HepG2 (cell line): ENCODE results near the gene SMAD7. TPM values are rescaled to one million over a fixed set of nuclear protein-coding genes. Genes with fewer than 3 reads are reported as not detected.

ENCODE experiments used
- ATF7-NPFF ChIP-seq: sonication (generic); formaldehyde crosslinking; IDR thresholded peaks from 2 replicates; pipeline ENCODE4 v1.8.1; 2023; ENCODE audit warnings: mild to moderate bottlenecking, low read depth, missing genetic modification reagents, moderate library complexity
- ATRX ChIP-seq: sonication (generic); formaldehyde crosslinking; IDR thresholded peaks from 2 replicates; pipeline ENCODE4 v1.4.0; 2020; ENCODE audit warnings: missing genetic modification reagents, borderline replicate concordance
- CBX5 ChIP-seq: sonication (generic); formaldehyde crosslinking; IDR thresholded peaks from 2 replicates; pipeline ENCODE4 v1.4.0; 2020; ENCODE audit warnings: missing genetic modification reagents, borderline replicate concordance
- FOSL1 ChIP-seq: sonication (generic); formaldehyde crosslinking; IDR thresholded peaks from 2 replicates; pipeline ENCODE4 v1.9.0; 2021; ENCODE audit warnings: missing genetic modification reagents, borderline replicate concordance
- HMG20A ChIP-seq: IDR thresholded peaks from 2 replicates; pipeline ENCODE4 v1.6.1; 2016; ENCODE audit warnings: borderline replicate concordance
- MAFF ChIP-seq: IDR thresholded peaks from 2 replicates; pipeline ENCODE4 v1.6.1; 2011; ENCODE audit warnings: low read depth, low read length, improper control_type of control experiment
- PHB2 ChIP-seq: fragments of 450-650 bp; IDR thresholded peaks from 2 replicates; pipeline ENCODE4 v1.6.1; 2018; ENCODE audit not compliant: partially characterized antibody
- PPARG ChIP-seq: conservative IDR thresholded peaks from 2 replicates; pipeline ENCODE4 v1.6.1; 2016; ENCODE audit warnings: missing biosample characterization, missing genetic modification reagents
- TOPORS ChIP-seq: sonication (generic); formaldehyde crosslinking; IDR thresholded peaks from 2 replicates; pipeline ENCODE4 v1.8.0; 2023; ENCODE audit warnings: mild to moderate bottlenecking, missing genetic modification reagents
- U2AF2 ChIP-seq: fragments of 200-400 bp; formaldehyde crosslinking; IDR thresholded peaks from 2 replicates; pipeline ENCODE4 v1.6.1; 2017; ENCODE audit warnings: low read depth, mild to moderate bottlenecking, low read length
- ZBTB7B ChIP-seq: sonication (generic); formaldehyde crosslinking; IDR thresholded peaks from 2 replicates; pipeline ENCODE4 v1.4.0; 2020; ENCODE audit warnings: missing genetic modification reagents
- ZFY ChIP-seq: sonication (generic); formaldehyde crosslinking; IDR thresholded peaks from 2 replicates; pipeline ENCODE4 v1.4.0; 2020; ENCODE audit warnings: missing genetic modification reagents
- ZSCAN22 ChIP-seq: sonication (generic); formaldehyde crosslinking; IDR thresholded peaks from 2 replicates; pipeline ENCODE4 v1.4.0; 2020; ENCODE audit warnings: mild to moderate bottlenecking, missing genetic modification reagents
- polyA plus RNA-seq, 8 experiments: library from polyadenylated mRNA; depleted of rRNA in 3 of 8; stranded (reverse) in 7 of 8; unstranded in 1 of 8; fragments of >200 nt; fragmentation: Illumina TruSeq in 4 of 8; extraction: Trizol in 4 of 8; gene quantifications; 2 replicates each; pipeline versions ENCODE4 v1.2.1 to v1.2.3, GENCODE V29; 2011 to 2016; ENCODE audit warnings: low read depth in 4 of 8, missing spikeins in 1 of 8, mixed read lengths in 1 of 8; ENCODE audit not compliant: insufficient read depth in 1 of 8
- total RNA-seq, 5 experiments: library from RNA; depleted of rRNA; stranded (reverse); fragments of >200 nt; fragmentation: Illumina TruSeq; extraction: Trizol; gene quantifications; 2 replicates each; pipeline ENCODE4 v1.2.3, GENCODE V29; 2016; ENCODE audit warnings: low read depth in 1 of 5
- TF ChIP-seq, protein P1 (sequence below): sonication (generic); formaldehyde crosslinking; IDR thresholded peaks from 2 replicates; pipeline ENCODE4 v1.4.0; 2020; ENCODE audit warnings: missing genetic modification reagents
- TF ChIP-seq, protein P2 (sequence below): sonication (generic); formaldehyde crosslinking; IDR thresholded peaks from 2 replicates; pipeline ENCODE4 v1.4.0; 2020; ENCODE audit warnings: mild to moderate bottlenecking, missing genetic modification reagents
- TF ChIP-seq, protein P3 (sequence below): IDR thresholded peaks from 2 replicates; pipeline ENCODE4 v1.6.1; 2012; ENCODE audit warnings: inconsistent platforms
- TF ChIP-seq, protein P4 (sequence below): sonication (generic); formaldehyde crosslinking; IDR thresholded peaks from 2 replicates; pipeline ENCODE4 v1.5.1; 2020; ENCODE audit warnings: missing genetic modification reagents, mild to moderate bottlenecking, borderline replicate concordance
- TF ChIP-seq, protein P5 (sequence below): sonication (generic); formaldehyde crosslinking; IDR thresholded peaks from 2 replicates; pipeline ENCODE4 v1.8.0; 2022; ENCODE audit warnings: missing genetic modification reagents, mild to moderate bottlenecking, borderline replicate concordance
- TF ChIP-seq, protein P6 (sequence below): sonication (generic); IDR thresholded peaks from 2 replicates; pipeline ENCODE4 v1.6.1; 2016; ENCODE audit warnings: low read depth, borderline replicate concordance
- TF ChIP-seq, protein P7 (sequence below): IDR thresholded peaks from 2 replicates; pipeline ENCODE4 v1.6.1; 2012; ENCODE audit warnings: low read depth, low read length, improper control_type of control experiment

SMAD7 gene
- total and polyA plus RNA-seq, 2 of the 13 experiments (the other 11 are each of a cell fraction or from before 2014, with no cell fraction given) = 17.4 to 24.7 TPM

DNA sequence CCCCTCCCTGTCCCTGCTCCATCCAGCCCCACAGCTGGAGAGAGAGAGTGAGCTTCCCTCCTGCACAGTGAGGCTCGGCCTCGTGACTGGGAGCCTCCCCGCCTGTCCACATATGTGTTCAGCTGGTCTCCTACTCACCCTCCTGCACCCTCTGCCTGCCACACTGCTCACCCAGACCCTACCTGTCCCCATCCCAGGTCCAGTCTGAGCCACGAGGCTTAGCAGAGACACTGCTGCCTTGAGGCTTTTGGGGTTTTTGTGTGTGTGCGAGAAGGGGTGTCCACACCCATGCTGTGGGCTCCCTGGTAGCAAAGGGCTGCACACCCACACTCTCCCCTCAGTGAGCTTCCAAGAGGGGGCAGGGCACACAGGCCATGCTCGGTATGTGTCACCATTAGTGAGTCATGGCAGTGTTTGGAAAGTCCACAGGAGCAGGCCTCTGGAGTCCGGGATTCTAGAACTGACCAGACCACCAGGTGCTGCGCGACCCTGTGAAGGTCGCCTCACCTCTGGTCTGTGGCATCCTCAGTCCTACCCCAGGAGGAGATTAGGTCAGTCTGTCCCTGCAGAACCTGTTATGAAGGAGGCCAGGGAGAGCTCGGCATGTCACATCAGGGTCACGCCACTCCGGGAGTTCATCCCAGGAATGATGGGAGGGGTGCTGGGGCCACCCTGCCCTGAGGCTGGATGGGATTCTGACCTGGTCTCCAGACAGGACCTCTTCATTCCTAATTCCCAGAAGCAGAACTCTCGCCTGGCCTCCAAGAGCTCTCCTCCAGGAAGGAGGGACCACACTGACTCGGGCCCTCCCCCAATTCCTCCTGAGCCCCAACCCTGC, 39.9 kb upstream of the SMAD7 start (continued):
- TF ChIP-seq, protein P1, sequence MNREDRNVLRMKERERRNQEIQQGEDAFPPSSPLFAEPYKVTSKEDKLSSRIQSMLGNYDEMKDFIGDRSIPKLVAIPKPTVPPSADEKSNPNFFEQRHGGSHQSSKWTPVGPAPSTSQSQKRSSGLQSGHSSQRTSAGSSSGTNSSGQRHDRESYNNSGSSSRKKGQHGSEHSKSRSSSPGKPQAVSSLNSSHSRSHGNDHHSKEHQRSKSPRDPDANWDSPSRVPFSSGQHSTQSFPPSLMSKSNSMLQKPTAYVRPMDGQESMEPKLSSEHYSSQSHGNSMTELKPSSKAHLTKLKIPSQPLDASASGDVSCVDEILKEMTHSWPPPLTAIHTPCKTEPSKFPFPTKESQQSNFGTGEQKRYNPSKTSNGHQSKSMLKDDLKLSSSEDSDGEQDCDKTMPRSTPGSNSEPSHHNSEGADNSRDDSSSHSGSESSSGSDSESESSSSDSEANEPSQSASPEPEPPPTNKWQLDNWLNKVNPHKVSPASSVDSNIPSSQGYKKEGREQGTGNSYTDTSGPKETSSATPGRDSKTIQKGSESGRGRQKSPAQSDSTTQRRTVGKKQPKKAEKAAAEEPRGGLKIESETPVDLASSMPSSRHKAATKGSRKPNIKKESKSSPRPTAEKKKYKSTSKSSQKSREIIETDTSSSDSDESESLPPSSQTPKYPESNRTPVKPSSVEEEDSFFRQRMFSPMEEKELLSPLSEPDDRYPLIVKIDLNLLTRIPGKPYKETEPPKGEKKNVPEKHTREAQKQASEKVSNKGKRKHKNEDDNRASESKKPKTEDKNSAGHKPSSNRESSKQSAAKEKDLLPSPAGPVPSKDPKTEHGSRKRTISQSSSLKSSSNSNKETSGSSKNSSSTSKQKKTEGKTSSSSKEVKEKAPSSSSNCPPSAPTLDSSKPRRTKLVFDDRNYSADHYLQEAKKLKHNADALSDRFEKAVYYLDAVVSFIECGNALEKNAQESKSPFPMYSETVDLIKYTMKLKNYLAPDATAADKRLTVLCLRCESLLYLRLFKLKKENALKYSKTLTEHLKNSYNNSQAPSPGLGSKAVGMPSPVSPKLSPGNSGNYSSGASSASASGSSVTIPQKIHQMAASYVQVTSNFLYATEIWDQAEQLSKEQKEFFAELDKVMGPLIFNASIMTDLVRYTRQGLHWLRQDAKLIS (CRISPR knock-in tag) = no peak
- TF ChIP-seq ATF7-NPFF (CRISPR knock-in tag) = peak; percentile 53; the same call in 1 of the 2 replicates
- TF ChIP-seq PHB2 = no peak
- TF ChIP-seq PPARG (CRISPR knock-in tag) = no peak
- TF ChIP-seq ZFY (CRISPR knock-in tag) = peak; percentile 59; the same call in 1 of the 2 replicates
- TF ChIP-seq ZBTB7B (CRISPR knock-in tag) = peak; percentile 80; the same call in 1 of the 2 replicates
- peak; percentile 72; the same call in 1 of the 2 replicates for TF ChIP-seq CBX5 (CRISPR knock-in tag)
- no peak for TF ChIP-seq TOPORS (CRISPR knock-in tag)
- TF ChIP-seq, protein P2, sequence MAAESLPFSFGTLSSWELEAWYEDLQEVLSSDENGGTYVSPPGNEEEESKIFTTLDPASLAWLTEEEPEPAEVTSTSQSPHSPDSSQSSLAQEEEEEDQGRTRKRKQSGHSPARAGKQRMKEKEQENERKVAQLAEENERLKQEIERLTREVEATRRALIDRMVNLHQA = no peak
- TF ChIP-seq U2AF2 = no peak
- peak; percentile 62 for TF ChIP-seq FOSL1 (CRISPR knock-in tag)
- TF ChIP-seq, protein P3, sequence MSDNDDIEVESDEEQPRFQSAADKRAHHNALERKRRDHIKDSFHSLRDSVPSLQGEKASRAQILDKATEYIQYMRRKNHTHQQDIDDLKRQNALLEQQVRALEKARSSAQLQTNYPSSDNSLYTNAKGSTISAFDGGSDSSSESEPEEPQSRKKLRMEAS = peak; percentile 26; the same call in 1 of the 2 replicates
- TF ChIP-seq HMG20A (CRISPR knock-in tag) = peak; percentile 28; the same call in 1 of the 2 replicates
- no peak for TF ChIP-seq MAFF
- TF ChIP-seq, protein P4, sequence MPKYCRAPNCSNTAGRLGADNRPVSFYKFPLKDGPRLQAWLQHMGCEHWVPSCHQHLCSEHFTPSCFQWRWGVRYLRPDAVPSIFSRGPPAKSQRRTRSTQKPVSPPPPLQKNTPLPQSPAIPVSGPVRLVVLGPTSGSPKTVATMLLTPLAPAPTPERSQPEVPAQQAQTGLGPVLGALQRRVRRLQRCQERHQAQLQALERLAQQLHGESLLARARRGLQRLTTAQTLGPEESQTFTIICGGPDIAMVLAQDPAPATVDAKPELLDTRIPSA (CRISPR knock-in tag) = no peak
- no peak for TF ChIP-seq ATRX (CRISPR knock-in tag)
- TF ChIP-seq, protein P5, sequence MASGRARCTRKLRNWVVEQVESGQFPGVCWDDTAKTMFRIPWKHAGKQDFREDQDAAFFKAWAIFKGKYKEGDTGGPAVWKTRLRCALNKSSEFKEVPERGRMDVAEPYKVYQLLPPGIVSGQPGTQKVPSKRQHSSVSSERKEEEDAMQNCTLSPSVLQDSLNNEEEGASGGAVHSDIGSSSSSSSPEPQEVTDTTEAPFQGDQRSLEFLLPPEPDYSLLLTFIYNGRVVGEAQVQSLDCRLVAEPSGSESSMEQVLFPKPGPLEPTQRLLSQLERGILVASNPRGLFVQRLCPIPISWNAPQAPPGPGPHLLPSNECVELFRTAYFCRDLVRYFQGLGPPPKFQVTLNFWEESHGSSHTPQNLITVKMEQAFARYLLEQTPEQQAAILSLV (CRISPR knock-in tag) = 0 out of 2 replicates have a peak, but pooled peaks have one; percentile 45
- TF ChIP-seq, protein P6, sequence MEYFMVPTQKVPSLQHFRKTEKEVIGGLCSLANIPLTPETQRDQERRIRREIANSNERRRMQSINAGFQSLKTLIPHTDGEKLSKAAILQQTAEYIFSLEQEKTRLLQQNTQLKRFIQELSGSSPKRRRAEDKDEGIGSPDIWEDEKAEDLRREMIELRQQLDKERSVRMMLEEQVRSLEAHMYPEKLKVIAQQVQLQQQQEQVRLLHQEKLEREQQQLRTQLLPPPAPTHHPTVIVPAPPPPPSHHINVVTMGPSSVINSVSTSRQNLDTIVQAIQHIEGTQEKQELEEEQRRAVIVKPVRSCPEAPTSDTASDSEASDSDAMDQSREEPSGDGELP = peak; percentile 51; the same call in 1 of the 2 replicates
- TF ChIP-seq, protein P7, sequence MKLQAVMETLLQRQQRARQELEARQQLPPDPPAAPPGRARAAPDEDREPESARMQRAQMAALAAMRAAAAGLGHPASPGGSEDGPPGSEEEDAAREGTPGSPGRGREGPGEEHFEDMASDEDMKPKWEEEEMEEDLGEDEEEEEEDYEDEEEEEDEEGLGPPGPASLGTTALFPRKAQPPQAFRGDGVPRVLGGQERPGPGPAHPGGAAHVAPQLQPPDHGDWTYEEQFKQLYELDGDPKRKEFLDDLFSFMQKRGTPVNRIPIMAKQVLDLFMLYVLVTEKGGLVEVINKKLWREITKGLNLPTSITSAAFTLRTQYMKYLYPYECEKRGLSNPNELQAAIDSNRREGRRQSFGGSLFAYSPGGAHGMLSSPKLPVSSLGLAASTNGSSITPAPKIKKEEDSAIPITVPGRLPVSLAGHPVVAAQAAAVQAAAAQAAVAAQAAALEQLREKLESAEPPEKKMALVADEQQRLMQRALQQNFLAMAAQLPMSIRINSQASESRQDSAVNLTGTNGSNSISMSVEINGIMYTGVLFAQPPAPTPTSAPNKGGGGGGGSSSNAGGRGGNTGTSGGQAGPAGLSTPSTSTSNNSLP = no peak
- no peak for TF ChIP-seq ZSCAN22 (CRISPR knock-in tag)
